B cell (primary cell): ENCODE results near the gene LCN9.

Experiments
- EZH2 ChIP-seq: IDR thresholded peaks from 2 replicates; pipeline ENCODE4 v1.6.1; 2012; ENCODE audit warnings: borderline replicate concordance, low read depth, mild to moderate bottlenecking, moderate library complexity, low read length; ENCODE audit not compliant: insufficient read depth, poor library complexity, severe bottlenecking
- TF ChIP-seq, protein P1 (sequence below): fragments of 200-600 bp; IDR thresholded peaks from one replicate; pipeline ENCODE4 v1.8.0; 2022; ENCODE audit warnings: antibody characterized with exemption, mild to moderate bottlenecking

DNA sequence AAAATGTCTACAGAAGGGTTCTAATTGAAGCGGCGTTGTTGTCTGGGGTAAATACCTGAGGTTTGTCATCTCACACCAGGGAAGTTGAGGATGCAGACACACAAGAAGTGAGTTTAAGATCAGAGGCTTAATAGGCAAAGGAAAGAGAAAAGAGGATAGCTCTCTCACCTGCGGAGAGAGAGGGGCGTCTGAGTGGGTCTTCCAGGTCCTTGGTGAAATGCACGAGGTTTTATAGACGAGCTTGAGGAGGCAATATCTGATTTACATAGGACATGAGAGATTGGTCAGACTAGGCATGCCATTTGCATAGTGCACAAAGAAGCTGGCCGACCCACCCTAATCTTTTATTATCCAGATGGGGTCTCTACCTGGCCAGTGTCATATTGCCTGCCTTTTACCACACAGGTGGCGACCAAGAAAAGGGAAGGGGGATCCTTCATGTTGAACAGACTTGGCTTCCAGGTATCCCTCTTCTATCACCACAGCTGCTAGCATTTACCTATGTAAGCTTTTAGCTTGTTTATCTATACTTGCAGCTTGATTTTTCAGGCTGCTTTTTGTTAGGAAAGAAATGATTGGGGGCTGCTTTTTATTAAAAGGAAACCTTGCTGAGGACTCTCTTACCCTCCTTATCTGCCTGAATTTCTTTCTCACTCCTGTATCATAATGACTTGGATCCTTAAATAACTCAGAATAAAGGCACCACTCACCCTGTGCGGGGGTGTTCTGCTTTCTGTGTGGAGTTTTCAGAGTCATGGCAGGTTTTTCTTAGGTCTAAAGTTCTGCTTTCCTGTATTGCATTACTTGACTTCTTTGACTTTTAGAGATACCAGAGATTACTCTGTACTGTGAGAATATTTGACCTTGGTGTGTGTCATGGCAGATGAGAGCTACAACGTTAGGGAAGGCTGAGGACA, 14.4 kb upstream of the LCN9 start:
- TF ChIP-seq, protein P1, sequence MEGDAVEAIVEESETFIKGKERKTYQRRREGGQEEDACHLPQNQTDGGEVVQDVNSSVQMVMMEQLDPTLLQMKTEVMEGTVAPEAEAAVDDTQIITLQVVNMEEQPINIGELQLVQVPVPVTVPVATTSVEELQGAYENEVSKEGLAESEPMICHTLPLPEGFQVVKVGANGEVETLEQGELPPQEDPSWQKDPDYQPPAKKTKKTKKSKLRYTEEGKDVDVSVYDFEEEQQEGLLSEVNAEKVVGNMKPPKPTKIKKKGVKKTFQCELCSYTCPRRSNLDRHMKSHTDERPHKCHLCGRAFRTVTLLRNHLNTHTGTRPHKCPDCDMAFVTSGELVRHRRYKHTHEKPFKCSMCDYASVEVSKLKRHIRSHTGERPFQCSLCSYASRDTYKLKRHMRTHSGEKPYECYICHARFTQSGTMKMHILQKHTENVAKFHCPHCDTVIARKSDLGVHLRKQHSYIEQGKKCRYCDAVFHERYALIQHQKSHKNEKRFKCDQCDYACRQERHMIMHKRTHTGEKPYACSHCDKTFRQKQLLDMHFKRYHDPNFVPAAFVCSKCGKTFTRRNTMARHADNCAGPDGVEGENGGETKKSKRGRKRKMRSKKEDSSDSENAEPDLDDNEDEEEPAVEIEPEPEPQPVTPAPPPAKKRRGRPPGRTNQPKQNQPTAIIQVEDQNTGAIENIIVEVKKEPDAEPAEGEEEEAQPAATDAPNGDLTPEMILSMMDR = no peak
- no peak for TF ChIP-seq EZH2
